Jurkat, Clone E6-1 (cell line): ENCODE results near the gene ENPEP.
"Not testable (repeated sequence)": the region's sequence is repeated elsewhere in the genome, so short reads cannot be mapped to it uniquely, and the experiment has no call there.

Experiments used
- DNase-seq: peaks from one replicate; pipeline ENCODE4 v3.0.0-alpha.2; 2011; ENCODE audit warnings: low read depth, low spot score
- H3K4me3 ChIP-seq: 2 replicates; pipeline ENCODE4 v1.5.1; 2011; ENCODE audit warnings: mild to moderate bottlenecking, low read length, control low read depth, moderate library complexity

Gene ENPEP

GRCh38 chr4:110514889-110515479 lies 39.0 kb downstream of the ENPEP start:
- H3K4me3 ChIP-seq, result no peak overlapping the region
- peak; percentile 26 for DNase-seq

- no peak for DNase-seq
- H3K4me3 ChIP-seq, result peak overlapping the region; percentile 66
These were observed 39.7 kb downstream of the ENPEP start for GRCh38 chr4:110515676-110516075.

- H3K4me3 ChIP-seq, result peak overlapping the region; percentile 66
- DNase-seq, result peak; percentile 65
These were observed 40.4 kb downstream of the ENPEP start for GRCh38 chr4:110516106-110516922.

GRCh38 chr4:110518889-110519490 lies 43.0 kb downstream of the ENPEP start:
- DNase-seq, result no peak
- H3K4me3 ChIP-seq, result no peak overlapping the region

- H3K4me3 ChIP-seq, result no peak overlapping the region
- no peak for DNase-seq
These were observed 44.9 kb downstream of the ENPEP start for GRCh38 chr4:110520886-110521285.

- no peak for DNase-seq
- no peak overlapping the region for H3K4me3 ChIP-seq
These were observed 50.6 kb downstream of the ENPEP start for GRCh38 chr4:110526589-110526988.

- DNase-seq, result peak; percentile 83
- no peak overlapping the region for H3K4me3 ChIP-seq
These were observed 51.2 kb downstream of the ENPEP start for GRCh38 chr4:110527156-110527555.

GRCh38 chr4:110532901-110533589 lies 57.1 kb downstream of the ENPEP start:
- H3K4me3 ChIP-seq, result no peak overlapping the region
- no peak for DNase-seq

- DNase-seq, result no peak
- H3K4me3 ChIP-seq, result no peak overlapping the region
These were observed 57.6 kb downstream of the ENPEP start for GRCh38 chr4:110533590-110533910.

GRCh38 chr4:110533940-110534339 lies 58.0 kb downstream of the ENPEP start:
- DNase-seq, result no peak
- no peak overlapping the region for H3K4me3 ChIP-seq

GRCh38 chr4:110540581-110540980 lies 64.6 kb downstream of the ENPEP start:
- DNase-seq, result no peak
- no peak overlapping the region for H3K4me3 ChIP-seq

GRCh38 chr4:110540982-110541451 lies 65.1 kb downstream of the ENPEP start:
- H3K4me3 ChIP-seq, result no peak overlapping the region
- no peak for DNase-seq

- H3K4me3 ChIP-seq, result no peak overlapping the region
- DNase-seq, result no peak
These were observed 67.6 kb downstream of the ENPEP start for GRCh38 chr4:110543577-110543976.

GRCh38 chr4:110544594-110544993 lies 68.6 kb downstream of the ENPEP start:
- H3K4me3 ChIP-seq, result no peak overlapping the region
- no peak for DNase-seq

GRCh38 chr4:110550260-110550659 lies 74.3 kb downstream of the ENPEP start:
- no peak overlapping the region for H3K4me3 ChIP-seq
- no peak for DNase-seq

- H3K4me3 ChIP-seq, result no peak overlapping the region
- DNase-seq, result no peak
These were observed 77.2 kb downstream of the ENPEP start for GRCh38 chr4:110553197-110553596.

- H3K4me3 ChIP-seq, result no peak overlapping the region
- DNase-seq, result no peak
These were observed 91.3 kb downstream of the ENPEP start for GRCh38 chr4:110567214-110567613.

GRCh38 chr4:110576696-110577095 lies 100.7 kb downstream of the ENPEP start:
- H3K4me3 ChIP-seq, DNase-seq: not testable (repeated sequence)

- peak; percentile 23 for DNase-seq
- no peak overlapping the region for H3K4me3 ChIP-seq
These were observed 110.3 kb downstream of the ENPEP start for GRCh38 chr4:110586131-110586850.
